Measurements from ENCODE around the gene ARVCF. TPM values are rescaled to one million over a fixed set of nuclear protein-coding genes. Genes with fewer than 3 reads are reported as not detected.

Gene ARVCF
- total and polyA plus RNA-seq, 9 of the 15 experiments (the other 6 are each of a cell fraction or from before 2014, with no cell fraction given): 0.03 to 97.4 (median 15.6) TPM

DNA sequence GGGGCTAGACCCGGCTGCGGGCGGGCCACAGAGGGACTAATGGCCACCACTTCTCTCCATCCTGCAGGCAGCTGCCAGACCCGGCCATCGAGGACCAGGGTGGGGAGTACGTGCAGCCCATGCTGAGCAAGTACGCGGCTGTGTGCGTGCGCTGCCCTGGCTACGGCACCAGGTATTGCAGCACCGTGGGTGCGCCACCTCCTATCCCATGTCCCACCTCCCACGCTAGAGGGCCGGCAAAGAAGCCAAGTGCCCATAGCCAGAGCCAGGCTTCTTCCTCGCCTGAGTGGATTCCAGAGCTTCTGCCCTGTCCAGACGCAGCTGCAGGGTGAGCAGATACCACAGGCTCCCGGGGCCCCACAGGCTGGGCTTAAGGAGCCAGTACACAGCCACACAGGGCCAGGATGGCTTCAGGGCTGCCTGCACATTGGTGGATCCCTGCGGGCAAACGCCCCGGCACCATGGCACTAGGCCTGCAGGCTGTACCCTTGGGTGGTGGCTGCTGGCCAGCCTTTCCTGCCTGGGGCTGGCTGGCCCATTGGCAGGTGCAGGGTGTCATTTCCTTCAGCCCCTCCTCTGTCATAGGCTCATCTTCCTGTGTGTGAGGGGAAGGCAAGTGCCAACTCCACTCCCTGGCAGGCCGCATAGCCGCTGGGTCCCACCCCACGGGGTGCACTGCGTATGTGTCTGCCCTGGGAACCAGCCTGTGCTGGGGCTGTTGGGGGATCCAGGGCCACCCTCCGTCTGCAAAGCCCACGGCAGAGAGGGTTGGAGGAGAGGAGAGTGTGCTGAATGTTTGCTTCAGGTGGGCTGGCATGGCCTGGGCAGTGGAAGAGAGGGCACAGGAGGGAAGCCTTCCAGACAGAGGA is 46.9 kb upstream of the ARVCF start (continued):
- no peak for TF ChIP-seq CHD4 (IDR thresholded peaks at IDR 0.05; ENCODE audit: insufficient read depth, insufficient replicate concordance, low read depth, low read length, poor library complexity, severe bottlenecking)
- TF ChIP-seq WHSC1 (IDR thresholded peaks at IDR 0.05; ENCODE audit: low read length): peak; percentile 36
- no peak for TF ChIP-seq CBFA2T2 (conservative IDR thresholded peaks at IDR 0.05)
- no peak for TF ChIP-seq TCF7L2 (IDR thresholded peaks at IDR 0.05; ENCODE audit: low read depth, low read length)
- TF ChIP-seq PCBP1 (IDR thresholded peaks at IDR 0.05; ENCODE audit: low read depth, low read length, poor library complexity, severe bottlenecking): peak; percentile 77
- TF ChIP-seq, protein P1, sequence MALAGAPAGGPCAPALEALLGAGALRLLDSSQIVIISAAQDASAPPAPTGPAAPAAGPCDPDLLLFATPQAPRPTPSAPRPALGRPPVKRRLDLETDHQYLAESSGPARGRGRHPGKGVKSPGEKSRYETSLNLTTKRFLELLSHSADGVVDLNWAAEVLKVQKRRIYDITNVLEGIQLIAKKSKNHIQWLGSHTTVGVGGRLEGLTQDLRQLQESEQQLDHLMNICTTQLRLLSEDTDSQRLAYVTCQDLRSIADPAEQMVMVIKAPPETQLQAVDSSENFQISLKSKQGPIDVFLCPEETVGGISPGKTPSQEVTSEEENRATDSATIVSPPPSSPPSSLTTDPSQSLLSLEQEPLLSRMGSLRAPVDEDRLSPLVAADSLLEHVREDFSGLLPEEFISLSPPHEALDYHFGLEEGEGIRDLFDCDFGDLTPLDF (CRISPR knock-in tag; IDR thresholded peaks at IDR 0.05): peak; percentile 52; the same call in 1 of the 2 replicates
- no peak for TF ChIP-seq POLR2H (tag; IDR thresholded peaks at IDR 0.05; ENCODE audit: low read depth)
- TF ChIP-seq ZNF766 (CRISPR knock-in tag; conservative IDR thresholded peaks at IDR 0.05): no peak
- TF ChIP-seq BCL6 (CRISPR knock-in tag; IDR thresholded peaks at IDR 0.05): no peak
- TF ChIP-seq ZKSCAN1 (IDR thresholded peaks at IDR 0.05; ENCODE audit: low read depth, low read length): no peak
- TF ChIP-seq SIN3A (IDR thresholded peaks at IDR 0.05; ENCODE audit: borderline replicate concordance in 2 of 2, control insufficient read depth in 1 of 2, low read depth in 2 of 2, low read length in 2 of 2): no peak
- no peak for TF ChIP-seq MAFG (tag; conservative IDR thresholded peaks at IDR 0.05)
- TF ChIP-seq HMG20A (CRISPR knock-in tag; conservative IDR thresholded peaks at IDR 0.05): no peak
- 0 out of 2 replicates have a peak, but pooled peaks have one; percentile 77 for TF ChIP-seq TAF15 (IDR thresholded peaks at IDR 0.05; ENCODE audit: low read depth, low read length)
- TF ChIP-seq, protein P2, sequence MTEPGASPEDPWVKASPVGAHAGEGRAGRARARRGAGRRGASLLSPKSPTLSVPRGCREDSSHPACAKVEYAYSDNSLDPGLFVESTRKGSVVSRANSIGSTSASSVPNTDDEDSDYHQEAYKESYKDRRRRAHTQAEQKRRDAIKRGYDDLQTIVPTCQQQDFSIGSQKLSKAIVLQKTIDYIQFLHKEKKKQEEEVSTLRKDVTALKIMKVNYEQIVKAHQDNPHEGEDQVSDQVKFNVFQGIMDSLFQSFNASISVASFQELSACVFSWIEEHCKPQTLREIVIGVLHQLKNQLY (CRISPR knock-in tag; conservative IDR thresholded peaks at IDR 0.05): 0 out of 4 replicates have a peak, but pooled peaks of 1 of the 2 experiments have one; percentile 14
- TF ChIP-seq CBX8 (IDR thresholded peaks at IDR 0.05; ENCODE audit: borderline replicate concordance, extremely low read depth, low read depth, low read length, poor library complexity, severe bottlenecking): no peak
- TF ChIP-seq, protein P3, sequence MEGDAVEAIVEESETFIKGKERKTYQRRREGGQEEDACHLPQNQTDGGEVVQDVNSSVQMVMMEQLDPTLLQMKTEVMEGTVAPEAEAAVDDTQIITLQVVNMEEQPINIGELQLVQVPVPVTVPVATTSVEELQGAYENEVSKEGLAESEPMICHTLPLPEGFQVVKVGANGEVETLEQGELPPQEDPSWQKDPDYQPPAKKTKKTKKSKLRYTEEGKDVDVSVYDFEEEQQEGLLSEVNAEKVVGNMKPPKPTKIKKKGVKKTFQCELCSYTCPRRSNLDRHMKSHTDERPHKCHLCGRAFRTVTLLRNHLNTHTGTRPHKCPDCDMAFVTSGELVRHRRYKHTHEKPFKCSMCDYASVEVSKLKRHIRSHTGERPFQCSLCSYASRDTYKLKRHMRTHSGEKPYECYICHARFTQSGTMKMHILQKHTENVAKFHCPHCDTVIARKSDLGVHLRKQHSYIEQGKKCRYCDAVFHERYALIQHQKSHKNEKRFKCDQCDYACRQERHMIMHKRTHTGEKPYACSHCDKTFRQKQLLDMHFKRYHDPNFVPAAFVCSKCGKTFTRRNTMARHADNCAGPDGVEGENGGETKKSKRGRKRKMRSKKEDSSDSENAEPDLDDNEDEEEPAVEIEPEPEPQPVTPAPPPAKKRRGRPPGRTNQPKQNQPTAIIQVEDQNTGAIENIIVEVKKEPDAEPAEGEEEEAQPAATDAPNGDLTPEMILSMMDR (IDR thresholded peaks at IDR 0.05 in 2 of 3, conservative IDR thresholded peaks at IDR 0.05 in 1 of 3; ENCODE audit: insufficient read depth in 2 of 3, low read depth in 1 of 3, low read length in 3 of 3): peak in 1 of 3 experiments; percentile 45; a peak in 2 of 6 replicates
- TF ChIP-seq, protein P4, sequence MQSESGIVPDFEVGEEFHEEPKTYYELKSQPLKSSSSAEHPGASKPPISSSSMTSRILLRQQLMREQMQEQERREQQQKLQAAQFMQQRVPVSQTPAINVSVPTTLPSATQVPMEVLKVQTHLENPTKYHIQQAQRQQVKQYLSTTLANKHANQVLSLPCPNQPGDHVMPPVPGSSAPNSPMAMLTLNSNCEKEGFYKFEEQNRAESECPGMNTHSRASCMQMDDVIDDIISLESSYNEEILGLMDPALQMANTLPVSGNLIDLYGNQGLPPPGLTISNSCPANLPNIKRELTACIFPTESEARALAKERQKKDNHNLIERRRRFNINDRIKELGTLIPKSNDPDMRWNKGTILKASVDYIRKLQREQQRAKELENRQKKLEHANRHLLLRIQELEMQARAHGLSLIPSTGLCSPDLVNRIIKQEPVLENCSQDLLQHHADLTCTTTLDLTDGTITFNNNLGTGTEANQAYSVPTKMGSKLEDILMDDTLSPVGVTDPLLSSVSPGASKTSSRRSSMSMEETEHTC (IDR thresholded peaks at IDR 0.05): no peak
- no peak for TF ChIP-seq ZC3H4 (CRISPR knock-in tag; IDR thresholded peaks at IDR 0.05; ENCODE audit: borderline replicate concordance)
- TF ChIP-seq E2F3 (CRISPR knock-in tag; IDR thresholded peaks at IDR 0.05): 0 out of 2 replicates have a peak, but pooled peaks have one; percentile 21

All from K562 (cell line).